ENCODE measurements around the gene DSE.

Gene DSE

GRCh38 chr6:116430860-116431259 is 60.1 kb downstream of the DSE start:
- Mint-ChIP-seq H3K9me3 (ENCODE audit: low read depth) (no peaks in the 10 kb centered on the region), H3K36me3 (peaks cover 4% of the 10 kb centered on the region), H3K4me1 (ENCODE audit: low read depth) (no peaks in the 10 kb centered on the region), H3K4me3 (no peak overlapping the region), H3K27ac (no peak overlapping the region), H3K27me3 (no peaks in the 10 kb centered on the region)

- no peaks in the 10 kb centered on the region for H3K9me3 Mint-ChIP-seq (ENCODE audit: low read depth)
- no peak overlapping the region for H3K27ac Mint-ChIP-seq
- H3K4me1 Mint-ChIP-seq (ENCODE audit: low read depth), result no peaks in the 10 kb centered on the region
- no peaks in the 10 kb centered on the region for H3K27me3 Mint-ChIP-seq
- H3K36me3 Mint-ChIP-seq, result peaks cover 2% of the 10 kb centered on the region
- H3K4me3 Mint-ChIP-seq, result no peak overlapping the region
Observed at GRCh38 chr6:116431964-116432595, 61.3 kb downstream of the DSE start.

GRCh38 chr6:116433206-116433712 is 62.5 kb downstream of the DSE start:
- H3K27me3 Mint-ChIP-seq, result no peaks in the 10 kb centered on the region
- no peaks in the 10 kb centered on the region for H3K36me3 Mint-ChIP-seq
- H3K4me3 Mint-ChIP-seq, result no peak overlapping the region
- H3K4me1 Mint-ChIP-seq (ENCODE audit: low read depth), result no peaks in the 10 kb centered on the region
- H3K9me3 Mint-ChIP-seq (ENCODE audit: low read depth), result no peaks in the 10 kb centered on the region
- no peak overlapping the region for H3K27ac Mint-ChIP-seq

- H3K36me3 Mint-ChIP-seq, result no peaks in the 10 kb centered on the region
- no peak overlapping the region for H3K27ac Mint-ChIP-seq
- no peaks in the 10 kb centered on the region for H3K9me3 Mint-ChIP-seq (ENCODE audit: low read depth)
- H3K4me1 Mint-ChIP-seq (ENCODE audit: low read depth), result no peaks in the 10 kb centered on the region
- no peaks in the 10 kb centered on the region for H3K27me3 Mint-ChIP-seq
- no peak overlapping the region for H3K4me3 Mint-ChIP-seq
Observed at GRCh38 chr6:116434056-116434725, 63.4 kb downstream of the DSE start.

GRCh38 chr6:116436586-116436985 is 65.8 kb downstream of the DSE start:
- H3K36me3 Mint-ChIP-seq, result no peaks in the 10 kb centered on the region
- H3K4me3 Mint-ChIP-seq, result no peak overlapping the region
- no peaks in the 10 kb centered on the region for H3K9me3 Mint-ChIP-seq (ENCODE audit: low read depth)
- no peak overlapping the region for H3K27ac Mint-ChIP-seq
- peaks cover 4% of the 10 kb centered on the region for H3K27me3 Mint-ChIP-seq
- H3K4me1 Mint-ChIP-seq (ENCODE audit: low read depth), result no peaks in the 10 kb centered on the region

- no peaks in the 10 kb centered on the region for H3K9me3 Mint-ChIP-seq (ENCODE audit: low read depth)
- no peaks in the 10 kb centered on the region for H3K36me3 Mint-ChIP-seq
- H3K27ac Mint-ChIP-seq, result no peak overlapping the region
- no peaks in the 10 kb centered on the region for H3K4me1 Mint-ChIP-seq (ENCODE audit: low read depth)
- H3K4me3 Mint-ChIP-seq, result no peak overlapping the region
- H3K27me3 Mint-ChIP-seq, result peaks cover 13% of the 10 kb centered on the region
Observed at GRCh38 chr6:116437656-116438055, 66.9 kb downstream of the DSE start.

GRCh38 chr6:116438590-116439448 is 68.1 kb downstream of the DSE start:
- Mint-ChIP-seq H3K36me3 (no peaks in the 10 kb centered on the region), H3K4me1 (ENCODE audit: low read depth) (no peaks in the 10 kb centered on the region), H3K9me3 (ENCODE audit: low read depth) (no peaks in the 10 kb centered on the region), H3K27ac (no peak overlapping the region), H3K27me3 (peaks cover 13% of the 10 kb centered on the region), H3K4me3 (no peak overlapping the region)

- no peaks in the 10 kb centered on the region for H3K4me1 Mint-ChIP-seq (ENCODE audit: low read depth)
Observed at GRCh38 chr6:116439522-116440051, 68.8 kb downstream of the DSE start.

GRCh38 chr6:116443105-116443504 is 72.4 kb downstream of the DSE start:
- H3K27ac Mint-ChIP-seq, result no peak overlapping the region
- no peak overlapping the region for H3K4me3 Mint-ChIP-seq
- no peaks in the 10 kb centered on the region for H3K9me3 Mint-ChIP-seq (ENCODE audit: low read depth)
- H3K27me3 Mint-ChIP-seq, result peaks cover 19% of the 10 kb centered on the region
- H3K4me1 Mint-ChIP-seq (ENCODE audit: low read depth), result no peaks in the 10 kb centered on the region
- no peaks in the 10 kb centered on the region for H3K36me3 Mint-ChIP-seq

More at GRCh38 chr6:116439522-116440051, 68.8 kb downstream of the DSE start:
- H3K4me3 Mint-ChIP-seq, result no peak overlapping the region
- H3K27me3 Mint-ChIP-seq, result peaks cover 13% of the 10 kb centered on the region
- no peak overlapping the region for H3K27ac Mint-ChIP-seq
- H3K36me3 Mint-ChIP-seq, result no peaks in the 10 kb centered on the region
- no peaks in the 10 kb centered on the region for H3K9me3 Mint-ChIP-seq (ENCODE audit: low read depth)

- no peak overlapping the region for H3K4me3 Mint-ChIP-seq
Observed at GRCh38 chr6:116444092-116444491, 73.3 kb downstream of the DSE start.

GRCh38 chr6:116444575-116444974 is 73.8 kb downstream of the DSE start:
- no peak overlapping the region for H3K4me3 Mint-ChIP-seq
- H3K27ac Mint-ChIP-seq, result no peak overlapping the region
- H3K27me3 Mint-ChIP-seq, result peaks cover 22% of the 10 kb centered on the region
- no peaks in the 10 kb centered on the region for H3K4me1 Mint-ChIP-seq (ENCODE audit: low read depth)
- H3K36me3 Mint-ChIP-seq, result no peaks in the 10 kb centered on the region
- H3K9me3 Mint-ChIP-seq (ENCODE audit: low read depth), result no peaks in the 10 kb centered on the region

More at GRCh38 chr6:116444092-116444491, 73.3 kb downstream of the DSE start:
- Mint-ChIP-seq H3K9me3 (ENCODE audit: low read depth) (no peaks in the 10 kb centered on the region), H3K27ac (no peak overlapping the region), H3K4me1 (ENCODE audit: low read depth) (no peaks in the 10 kb centered on the region), H3K27me3 (peaks cover 22% of the 10 kb centered on the region), H3K36me3 (no peaks in the 10 kb centered on the region)

- H3K36me3 Mint-ChIP-seq, result no peaks in the 10 kb centered on the region
- no peaks in the 10 kb centered on the region for H3K9me3 Mint-ChIP-seq (ENCODE audit: low read depth)
- H3K4me3 Mint-ChIP-seq, result no peak overlapping the region
- peaks cover 22% of the 10 kb centered on the region for H3K27me3 Mint-ChIP-seq
- no peaks in the 10 kb centered on the region for H3K4me1 Mint-ChIP-seq (ENCODE audit: low read depth)
- no peak overlapping the region for H3K27ac Mint-ChIP-seq
Observed at GRCh38 chr6:116445102-116445501, 74.4 kb downstream of the DSE start.

- H3K27ac Mint-ChIP-seq, result no peak overlapping the region
- H3K27me3 Mint-ChIP-seq, result peaks cover 22% of the 10 kb centered on the region
- no peaks in the 10 kb centered on the region for H3K9me3 Mint-ChIP-seq (ENCODE audit: low read depth)
- H3K4me1 Mint-ChIP-seq (ENCODE audit: low read depth), result peaks cover 2% of the 10 kb centered on the region
- no peaks in the 10 kb centered on the region for H3K36me3 Mint-ChIP-seq
- H3K4me3 Mint-ChIP-seq, result no peak overlapping the region
Observed at GRCh38 chr6:116446399-116446798, 75.7 kb downstream of the DSE start.

- no peak overlapping the region for H3K4me3 Mint-ChIP-seq
- H3K36me3 Mint-ChIP-seq, result no peaks in the 10 kb centered on the region
- no peaks in the 10 kb centered on the region for H3K9me3 Mint-ChIP-seq (ENCODE audit: low read depth)
- peaks cover 16% of the 10 kb centered on the region for H3K27me3 Mint-ChIP-seq
- peaks cover 4% of the 10 kb centered on the region for H3K4me1 Mint-ChIP-seq (ENCODE audit: low read depth)
- no peak overlapping the region for H3K27ac Mint-ChIP-seq
Observed at GRCh38 chr6:116447052-116447451, 76.3 kb downstream of the DSE start.

All from activated naive CD8-positive, alpha-beta T cell (primary cell).